Endothelial cell (in vitro differentiated cells): ENCODE measurements around the gene TRIM59. TPM values are rescaled to one million over a fixed set of nuclear protein-coding genes. Genes with fewer than 3 reads are reported as not detected.

ENCODE experiments used
- DNase-seq: peaks from one replicate; pipeline ENCODE4 v3.0.0; 2021; ENCODE audit warnings: low spot score
- H3K27ac Mint-ChIP-seq: one replicate; pipeline ENCODE4 v1.8.0; 2021; ENCODE audit warnings: mixed read lengths, inconsistent platforms; ENCODE audit not compliant: unreplicated experiment
- H3K27me3 Mint-ChIP-seq: one replicate; pipeline ENCODE4 v1.8.0; 2021; ENCODE audit warnings: mild to moderate bottlenecking, moderate library complexity, mixed read lengths, inconsistent platforms; ENCODE audit not compliant: unreplicated experiment
- H3K36me3 Mint-ChIP-seq: one replicate; pipeline ENCODE4 v1.8.0; 2021; ENCODE audit warnings: mild to moderate bottlenecking, low read depth, mixed read lengths, inconsistent platforms; ENCODE audit not compliant: unreplicated experiment
- H3K4me1 Mint-ChIP-seq: one replicate; pipeline ENCODE4 v1.8.0; 2021; ENCODE audit warnings: mild to moderate bottlenecking, mixed read lengths, inconsistent platforms; ENCODE audit not compliant: unreplicated experiment
- H3K4me3 Mint-ChIP-seq: one replicate; pipeline ENCODE4 v1.8.0; 2021; ENCODE audit warnings: mild to moderate bottlenecking, mixed read lengths, inconsistent platforms; ENCODE audit not compliant: unreplicated experiment
- H3K9me3 Mint-ChIP-seq: one replicate; pipeline ENCODE4 v1.8.0; 2021; ENCODE audit warnings: mixed read lengths, inconsistent platforms; ENCODE audit not compliant: unreplicated experiment
- total RNA-seq: library from RNA; stranded (reverse); fragmentation: NEBNext Ultra II Directional; extraction: Animal tissue kit (Norgen Biotek cat#: 25700); gene quantifications from one replicate; pipeline ENCODE4 v1.2.1, GENCODE V29; 2021; ENCODE audit not compliant: unreplicated experiment
- TF ChIP-seq, protein P1 (sequence below): fragments of 200-600 bp; sonication (generic); IDR thresholded peaks from one replicate; pipeline ENCODE4 v1.5.0; 2021; ENCODE audit warnings: antibody characterized with exemption; ENCODE audit not compliant: unreplicated experiment

The TRIM59 gene
- total RNA-seq, 1 donor from 2014 or later: 12.8 TPM

DNA sequence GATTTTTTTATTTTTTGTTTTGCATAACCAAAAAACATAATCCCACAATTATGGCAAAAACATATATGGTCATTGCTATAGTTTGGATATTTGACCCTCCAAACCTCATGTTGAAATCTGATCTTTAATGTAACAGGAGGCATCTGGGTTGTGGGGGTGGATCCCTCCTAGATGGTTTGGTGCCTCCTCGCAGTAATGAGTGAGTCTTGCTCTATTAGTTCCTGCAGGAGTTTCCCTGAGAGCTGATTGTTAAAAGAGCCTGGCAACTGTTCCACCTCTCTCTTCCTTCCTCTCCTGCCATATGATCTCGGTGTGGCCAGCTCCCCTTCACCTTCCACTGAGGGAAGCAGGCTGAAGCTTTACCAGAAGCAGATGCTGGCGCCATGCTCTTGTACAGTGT lies 33.2 kb upstream of the TRIM59 start:
- TF ChIP-seq, protein P1, sequence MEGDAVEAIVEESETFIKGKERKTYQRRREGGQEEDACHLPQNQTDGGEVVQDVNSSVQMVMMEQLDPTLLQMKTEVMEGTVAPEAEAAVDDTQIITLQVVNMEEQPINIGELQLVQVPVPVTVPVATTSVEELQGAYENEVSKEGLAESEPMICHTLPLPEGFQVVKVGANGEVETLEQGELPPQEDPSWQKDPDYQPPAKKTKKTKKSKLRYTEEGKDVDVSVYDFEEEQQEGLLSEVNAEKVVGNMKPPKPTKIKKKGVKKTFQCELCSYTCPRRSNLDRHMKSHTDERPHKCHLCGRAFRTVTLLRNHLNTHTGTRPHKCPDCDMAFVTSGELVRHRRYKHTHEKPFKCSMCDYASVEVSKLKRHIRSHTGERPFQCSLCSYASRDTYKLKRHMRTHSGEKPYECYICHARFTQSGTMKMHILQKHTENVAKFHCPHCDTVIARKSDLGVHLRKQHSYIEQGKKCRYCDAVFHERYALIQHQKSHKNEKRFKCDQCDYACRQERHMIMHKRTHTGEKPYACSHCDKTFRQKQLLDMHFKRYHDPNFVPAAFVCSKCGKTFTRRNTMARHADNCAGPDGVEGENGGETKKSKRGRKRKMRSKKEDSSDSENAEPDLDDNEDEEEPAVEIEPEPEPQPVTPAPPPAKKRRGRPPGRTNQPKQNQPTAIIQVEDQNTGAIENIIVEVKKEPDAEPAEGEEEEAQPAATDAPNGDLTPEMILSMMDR: no peak
- no peak overlapping the region for H3K27ac Mint-ChIP-seq
- H3K4me3 Mint-ChIP-seq: no peak overlapping the region
- DNase-seq: no peak
- no peaks in the 10 kb centered on the region for H3K36me3 Mint-ChIP-seq
- peaks cover 1% of the 10 kb centered on the region for H3K27me3 Mint-ChIP-seq
- peaks cover 10% of the 10 kb centered on the region for H3K4me1 Mint-ChIP-seq
- no peaks in the 10 kb centered on the region for H3K9me3 Mint-ChIP-seq

DNA sequence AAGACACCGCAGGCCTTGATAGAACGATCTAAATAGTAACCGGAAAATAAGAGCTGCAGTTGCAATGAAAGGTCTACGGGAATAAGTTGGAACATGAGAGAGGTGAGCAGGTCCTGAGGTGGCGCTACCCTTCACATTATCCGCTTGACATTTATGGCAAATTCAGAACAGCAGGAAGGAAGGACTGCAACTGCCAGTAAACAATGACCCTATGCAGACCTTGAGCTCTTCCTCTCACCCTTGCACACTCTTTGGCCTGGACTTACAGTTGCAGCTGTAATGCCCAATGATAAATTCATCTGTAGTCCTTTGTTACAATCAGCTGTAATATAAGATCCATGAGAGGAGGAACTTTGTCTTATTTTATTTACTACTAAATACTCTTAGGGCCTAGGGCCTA lies 32.3 kb upstream of the TRIM59 start:
- TF ChIP-seq, protein P1: no peak
- DNase-seq: no peak
- H3K27me3 Mint-ChIP-seq: peaks cover 1% of the 10 kb centered on the region
- peaks cover 10% of the 10 kb centered on the region for H3K4me1 Mint-ChIP-seq
- no peaks in the 10 kb centered on the region for H3K36me3 Mint-ChIP-seq
- H3K4me3 Mint-ChIP-seq: no peak overlapping the region
- H3K9me3 Mint-ChIP-seq: no peaks in the 10 kb centered on the region
- no peak overlapping the region for H3K27ac Mint-ChIP-seq

DNA sequence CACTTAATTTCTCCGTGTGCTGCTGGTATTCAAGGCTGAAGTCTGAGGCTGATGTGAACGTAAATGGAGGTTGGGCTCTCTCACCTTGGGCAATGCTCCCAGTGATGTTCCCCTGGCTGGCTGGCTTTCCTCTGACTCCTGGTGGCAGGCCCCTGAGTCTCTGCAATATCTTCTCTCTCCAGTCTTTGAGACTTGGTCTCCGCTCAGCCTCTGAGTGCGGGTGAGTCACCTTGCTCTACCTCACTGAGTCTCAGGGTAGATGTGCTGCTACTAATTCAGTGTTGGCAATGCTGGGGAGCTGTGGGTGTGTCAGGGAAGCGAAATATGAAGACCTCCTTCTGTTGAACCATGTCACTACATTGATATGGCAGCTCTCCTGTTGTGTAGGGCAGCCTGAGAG lies 31.3 kb upstream of the TRIM59 start:
- Mint-ChIP-seq H3K36me3 (no peaks in the 10 kb centered on the region), H3K27me3 (peaks cover 1% of the 10 kb centered on the region), H3K4me3 (no peak overlapping the region), H3K4me1 (peaks cover 10% of the 10 kb centered on the region), H3K9me3 (no peaks in the 10 kb centered on the region), H3K27ac (no peak overlapping the region)
- DNase-seq: no peak
- TF ChIP-seq, protein P1: no peak

DNA sequence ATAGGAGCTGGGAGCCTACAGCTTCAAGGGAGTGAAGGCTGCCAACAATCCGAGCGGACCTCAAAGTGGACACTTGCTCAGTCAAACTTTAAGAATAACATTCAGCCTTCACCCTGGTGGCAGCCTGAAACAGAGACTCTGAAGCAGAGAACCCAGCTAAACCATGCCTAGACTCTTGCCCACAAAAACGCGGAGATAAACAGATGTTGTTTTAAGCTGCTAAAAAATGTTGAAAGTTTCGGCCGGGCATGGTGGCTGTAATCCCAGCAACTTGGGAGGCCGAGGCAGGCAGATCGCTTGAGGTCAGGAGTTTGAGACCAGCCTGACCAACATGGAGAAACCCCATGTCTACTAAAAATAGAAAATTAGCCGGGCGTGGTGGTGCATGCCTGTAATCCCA lies 29.8 kb upstream of the TRIM59 start:
- H3K36me3 Mint-ChIP-seq: no peaks in the 10 kb centered on the region
- H3K4me1 Mint-ChIP-seq: peaks cover 10% of the 10 kb centered on the region
- H3K4me3 Mint-ChIP-seq: no peak overlapping the region
- no peak overlapping the region for H3K27ac Mint-ChIP-seq
- H3K27me3 Mint-ChIP-seq: peaks cover 1% of the 10 kb centered on the region
- DNase-seq: no peak
- H3K9me3 Mint-ChIP-seq: no peaks in the 10 kb centered on the region
- TF ChIP-seq, protein P1: no peak

DNA sequence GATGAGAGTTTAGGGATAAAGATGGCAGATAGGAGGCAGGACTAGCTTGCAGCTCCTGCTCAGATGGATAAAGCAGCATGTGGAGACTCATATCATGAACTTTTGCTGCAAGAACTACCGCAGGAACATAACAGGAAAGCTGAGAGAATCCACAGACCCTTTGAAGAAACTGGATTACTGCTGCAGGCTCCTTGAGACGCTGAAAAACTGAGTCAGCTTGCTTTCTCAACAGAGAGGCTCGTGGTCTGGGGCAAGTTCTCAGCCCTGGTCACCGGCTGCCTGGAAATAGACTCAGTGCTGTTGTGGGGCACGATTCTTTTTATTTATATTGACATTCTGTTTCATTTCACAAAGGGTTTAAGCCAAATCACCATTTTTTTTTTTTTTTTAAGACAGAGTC lies 28.8 kb upstream of the TRIM59 start:
- H3K4me3 Mint-ChIP-seq: no peak overlapping the region
- TF ChIP-seq, protein P1: no peak
- peaks cover 10% of the 10 kb centered on the region for H3K4me1 Mint-ChIP-seq
- no peaks in the 10 kb centered on the region for H3K36me3 Mint-ChIP-seq
- DNase-seq: no peak
- H3K9me3 Mint-ChIP-seq: no peaks in the 10 kb centered on the region
- no peaks in the 10 kb centered on the region for H3K27me3 Mint-ChIP-seq
- H3K27ac Mint-ChIP-seq: no peak overlapping the region
